HG03378 (cell line): ENCODE results near the gene CBLN4.

Experiments
- ATAC-seq: cut with Tn5 transposase; IDR thresholded peaks from one replicate; pipeline ENCODE4 v1.9.1; 2021; ENCODE audit warnings: mild to moderate bottlenecking, moderate library complexity; ENCODE audit not compliant: unreplicated experiment

Gene CBLN4

DNA sequence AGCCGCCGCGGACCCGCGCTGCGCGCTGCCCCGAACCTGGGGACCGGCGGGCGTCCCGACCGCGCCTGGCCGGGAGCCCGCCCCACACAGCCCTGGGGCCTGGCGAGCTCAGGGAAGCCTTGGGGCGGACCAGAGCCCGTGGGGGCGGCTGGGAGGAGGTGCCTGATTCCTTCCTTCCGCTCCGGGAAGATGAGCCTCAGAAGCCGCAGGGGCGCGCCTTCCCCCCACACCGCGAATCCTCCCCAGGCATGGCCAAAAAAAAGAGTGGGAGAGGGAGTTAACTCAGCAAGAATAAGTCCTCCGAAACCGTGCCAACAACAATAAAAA, at the start of gene CBLN4:
TSS of gene CBLN4 (minus strand) at position 131 of the 327 bp plus-strand sequence. CDS start 1,348 bp downstream, outside the sequence.
- ATAC-seq = no peak

DNA sequence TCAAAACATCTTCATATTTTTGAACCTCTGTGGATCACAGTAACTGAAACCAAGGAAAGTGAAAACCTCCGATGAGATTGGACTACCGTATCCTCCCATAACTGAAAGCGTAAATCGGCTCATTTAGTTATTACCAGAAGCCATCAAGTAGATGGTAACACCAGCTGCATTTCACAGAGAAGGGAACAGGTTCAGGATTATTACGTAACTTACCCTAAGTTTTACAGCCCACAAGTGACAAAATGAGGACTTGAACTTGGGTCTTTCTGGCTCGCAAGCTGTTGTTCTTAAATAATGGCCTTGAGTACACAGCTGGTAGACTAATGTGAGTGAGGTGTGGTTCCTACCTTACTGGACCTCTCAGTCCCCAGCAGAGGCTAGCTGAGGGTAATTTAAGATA, 37.9 kb upstream of the CBLN4 start:
- ATAC-seq = no peak

DNA sequence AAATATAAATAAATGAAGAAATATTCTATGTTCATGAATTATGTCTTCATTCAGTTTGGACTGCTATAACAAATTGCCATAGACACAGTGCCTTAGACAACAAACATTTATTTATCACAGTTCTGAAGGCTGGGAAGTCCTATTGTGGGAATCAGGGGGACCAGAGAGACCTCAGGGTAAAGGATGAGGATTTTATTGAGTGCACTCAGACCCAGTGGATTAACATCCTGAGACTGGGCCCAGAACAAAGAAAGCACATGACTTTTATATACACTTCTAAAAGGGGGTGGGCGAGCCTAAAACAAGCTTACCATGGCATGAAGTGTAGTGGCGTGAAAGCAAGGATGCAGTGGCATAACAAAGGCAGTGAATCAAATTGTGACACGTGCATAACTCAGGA, 26.9 kb upstream of the CBLN4 start:
- no peak for ATAC-seq

GRCh38 chr20:56018716-56019115, 13.4 kb upstream of the CBLN4 start:
- no peak for ATAC-seq

DNA sequence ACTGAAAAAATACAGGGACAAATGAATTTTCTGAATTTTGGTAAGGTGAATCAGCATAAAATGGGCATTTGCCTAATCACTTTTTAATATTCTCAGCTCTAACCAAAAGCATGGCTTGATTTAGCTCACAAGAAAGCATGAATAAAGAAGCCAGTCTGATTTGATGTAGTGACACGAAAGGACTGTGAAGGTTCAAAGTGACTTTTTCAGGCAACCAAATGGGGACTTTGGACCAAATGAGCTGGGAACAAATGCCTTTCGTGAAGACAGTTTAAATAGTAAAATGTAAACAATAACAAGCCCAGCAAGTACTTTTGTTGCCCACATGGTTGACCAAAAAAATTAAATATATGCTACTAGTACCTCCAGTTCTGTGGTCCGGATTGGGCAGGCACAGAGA, 12.9 kb upstream of the CBLN4 start:
- ATAC-seq = no peak

GRCh38 chr20:56017560-56017959, 12.2 kb upstream of the CBLN4 start:
- ATAC-seq = no peak

GRCh38 chr20:56014998-56015397, 9.7 kb upstream of the CBLN4 start:
- no peak for ATAC-seq

- no peak for ATAC-seq
Measured at GRCh38 chr20:56014151-56014550, 8.8 kb upstream of the CBLN4 start.

- no peak for ATAC-seq
Measured at GRCh38 chr20:56004611-56005388, 519 bp downstream of the CBLN4 start.

- ATAC-seq = no peak
Measured at GRCh38 chr20:56004007-56004406, 1.3 kb downstream of the CBLN4 start.

- no peak for ATAC-seq
Measured at GRCh38 chr20:56002908-56003800, 2.2 kb downstream of the CBLN4 start.

- no peak for ATAC-seq
Measured at GRCh38 chr20:56001890-56002289, 3.4 kb downstream of the CBLN4 start.

DNA sequence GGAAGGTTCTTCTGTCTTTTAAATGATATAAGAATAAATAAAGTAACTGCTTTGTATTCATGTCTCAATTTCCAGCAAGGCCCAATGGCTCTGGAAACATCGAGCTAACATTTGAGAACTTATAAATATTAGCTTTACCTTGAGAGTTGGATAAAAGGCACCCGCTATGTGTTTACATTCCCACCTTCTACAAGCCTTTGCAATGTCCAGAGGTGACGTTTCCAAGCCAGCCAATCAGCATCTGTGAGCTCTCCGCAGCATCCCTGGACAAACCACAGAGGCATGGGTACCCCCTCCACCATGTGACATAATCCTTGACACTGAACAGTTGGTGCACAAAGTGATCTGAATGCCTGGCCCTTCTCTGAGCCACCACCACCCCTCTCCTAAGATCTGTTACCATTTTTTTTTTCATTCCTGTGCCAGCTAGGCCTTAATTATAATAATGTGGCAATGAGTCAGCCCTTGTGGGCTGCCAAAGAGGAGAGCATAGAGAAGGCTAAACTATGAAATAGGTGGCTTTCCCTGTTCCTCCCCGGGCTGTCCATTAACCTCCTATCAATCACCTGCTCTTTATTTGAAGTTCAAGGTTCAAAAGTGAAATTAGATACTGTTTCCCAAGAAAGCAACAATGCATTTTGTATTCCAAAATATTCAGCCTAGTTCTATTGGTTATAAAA, 4.1 kb downstream of the CBLN4 start:
- no peak for ATAC-seq

- ATAC-seq = no peak
Measured at GRCh38 chr20:55978550-55978949, 26.8 kb downstream of the CBLN4 start.

DNA sequence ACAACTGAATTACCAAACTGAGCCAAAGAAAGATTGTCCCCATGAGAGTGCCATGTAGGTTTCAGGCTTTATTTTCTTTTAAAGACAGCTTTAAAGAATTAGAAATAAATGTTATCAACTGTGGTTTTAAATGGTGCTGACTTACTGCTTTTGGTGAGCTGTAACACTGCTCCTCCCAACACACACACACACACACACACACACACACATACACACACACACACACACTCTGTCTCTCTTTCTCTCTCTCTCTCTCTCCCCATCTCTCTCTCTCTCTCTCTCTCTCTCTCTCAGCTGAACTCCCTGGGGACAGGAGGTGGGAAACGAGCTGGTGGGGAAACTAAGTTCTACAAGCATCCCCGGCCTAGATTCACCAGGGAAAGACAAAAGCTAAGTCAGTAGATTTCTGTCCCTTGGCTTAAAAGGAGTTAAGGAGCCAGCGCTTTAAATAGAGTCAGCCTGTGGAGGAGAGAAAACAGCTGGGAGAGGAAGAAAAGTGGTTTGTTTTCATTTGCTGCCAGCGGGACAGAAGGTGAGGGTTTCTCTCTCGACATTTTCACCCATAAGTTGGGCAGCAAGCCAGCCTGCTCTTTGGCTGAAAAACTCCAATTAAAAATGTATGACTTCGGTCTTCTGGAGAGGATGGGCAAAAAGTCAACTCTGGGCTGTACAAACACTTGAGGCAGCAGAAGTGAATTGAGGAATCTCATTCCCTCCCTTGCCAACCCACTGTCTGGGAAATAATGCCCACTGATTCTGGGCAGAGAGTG, 27.4 kb downstream of the CBLN4 start:
- ATAC-seq = no peak

- ATAC-seq = no peak
Measured at GRCh38 chr20:55974491-55975202, 30.7 kb downstream of the CBLN4 start.

GRCh38 chr20:55964790-55965189, 40.5 kb downstream of the CBLN4 start:
- ATAC-seq = no peak

GRCh38 chr20:55961376-55962330, 43.7 kb downstream of the CBLN4 start:
- ATAC-seq = no peak

GRCh38 chr20:55953201-55953600, 52.1 kb downstream of the CBLN4 start:
- no peak for ATAC-seq
